ENCODE results near the gene PCSK6.

PCSK6 gene

DNA sequence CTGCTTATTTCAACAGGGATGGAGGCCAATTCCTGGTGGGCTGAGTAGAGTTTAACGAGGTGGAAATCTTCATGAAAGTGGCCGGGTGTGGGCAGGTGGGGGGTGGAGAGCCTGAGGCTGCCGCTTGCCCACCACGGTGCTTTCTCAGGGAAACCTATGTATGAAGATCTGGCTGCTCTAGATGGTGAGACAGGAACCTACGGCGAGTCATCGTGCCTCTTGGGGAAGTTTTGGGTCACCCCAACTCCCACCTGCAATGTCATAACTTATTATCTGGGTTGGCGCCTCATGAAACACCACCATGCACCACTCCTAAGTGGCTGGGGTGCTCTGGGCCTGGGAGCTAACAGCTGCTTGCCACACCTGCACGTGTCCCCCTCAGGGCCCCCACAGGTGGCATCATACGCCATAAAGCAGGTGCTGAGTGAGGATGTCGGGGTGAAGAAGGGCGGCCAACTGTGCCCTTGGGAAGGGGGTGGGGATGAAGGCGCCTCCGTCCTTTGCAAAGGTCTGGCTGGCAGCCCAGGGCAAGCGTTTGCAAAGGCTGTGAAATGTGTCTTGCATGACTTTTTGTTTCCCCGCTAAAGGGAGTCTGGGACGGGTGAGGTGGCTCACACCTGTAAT lies 166.5 kb downstream of the PCSK6 start:
- DNase-seq: no peak

DNA sequence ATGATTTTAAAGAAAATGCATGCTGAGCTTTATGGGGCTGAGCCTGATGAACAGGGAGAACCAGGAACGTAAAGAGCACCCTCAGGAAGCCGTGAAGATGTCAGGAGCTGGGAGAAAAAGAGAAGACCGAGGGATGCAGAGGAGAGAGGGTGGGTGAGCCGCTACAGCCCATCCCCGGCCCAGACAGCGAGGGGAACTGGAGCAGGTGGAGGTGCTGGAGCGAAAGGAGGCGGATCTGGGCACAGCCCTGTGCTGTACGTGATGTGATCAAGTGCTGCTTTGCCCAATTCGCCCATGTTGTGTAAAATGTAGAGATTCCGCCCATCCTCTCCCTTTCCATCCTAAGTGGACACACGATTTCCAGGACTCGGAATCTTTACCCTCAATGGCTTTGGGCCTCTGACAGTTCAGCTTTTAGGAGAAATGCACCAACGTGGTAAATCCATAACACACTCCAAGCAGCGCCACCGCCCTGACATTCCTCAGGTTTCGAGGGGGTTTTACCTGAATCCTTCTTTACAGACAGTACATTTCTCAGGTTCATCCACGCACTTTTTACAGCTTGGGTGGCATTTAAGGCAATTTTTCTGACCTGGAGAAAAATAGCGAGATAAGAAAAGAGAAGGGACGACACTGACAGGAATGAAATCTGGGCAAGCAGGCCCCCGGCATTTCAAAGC lies 167.4 kb downstream of the PCSK6 start:
- no peak for DNase-seq

DNA sequence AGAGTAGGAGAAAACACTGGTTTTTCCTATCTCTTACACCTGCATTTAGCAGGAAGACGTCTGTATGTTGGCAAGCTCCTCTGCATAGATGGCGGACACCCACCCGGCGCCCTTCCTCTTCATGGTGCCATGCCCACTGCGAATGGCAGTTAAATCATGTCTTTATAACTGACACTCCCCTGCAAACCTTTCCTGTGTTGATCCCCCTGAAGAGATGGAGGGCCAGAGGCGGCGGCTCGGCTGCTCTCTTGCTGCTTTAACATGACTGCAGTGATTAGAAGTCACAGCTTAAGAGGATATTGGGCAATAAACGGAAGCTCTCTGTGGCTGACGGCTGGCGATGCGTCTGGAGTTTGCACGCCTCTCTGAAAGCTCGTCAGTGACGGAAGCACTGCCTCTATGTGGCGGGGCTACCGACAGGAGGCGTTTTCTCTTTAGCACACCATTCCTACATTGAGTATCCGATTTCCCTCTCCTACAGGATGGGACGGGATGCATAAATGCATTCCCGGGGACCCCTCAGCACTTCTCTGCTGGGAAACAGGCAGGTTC lies 168.9 kb downstream of the PCSK6 start:
- peak; percentile 43 for DNase-seq

DNA sequence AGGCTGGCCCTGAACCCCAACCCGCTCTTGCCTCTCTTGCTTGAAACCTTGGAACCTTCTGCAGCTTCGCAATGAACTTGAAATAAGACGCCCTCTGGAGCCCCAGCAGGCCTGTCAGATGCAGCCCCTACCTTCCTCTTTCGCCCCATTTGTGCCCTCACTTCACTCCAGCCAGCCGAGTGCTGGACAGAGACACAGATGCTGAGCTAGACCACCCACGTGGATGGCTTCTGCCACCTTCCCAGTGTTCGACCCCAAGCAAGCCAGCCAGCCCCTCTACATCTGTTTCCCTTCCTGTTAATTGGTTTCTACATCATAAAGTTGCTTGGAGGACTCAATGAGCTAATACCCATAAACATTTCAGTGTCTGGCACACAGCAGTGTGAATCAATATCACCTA lies 170.7 kb downstream of the PCSK6 start:
- no peak for DNase-seq

DNA sequence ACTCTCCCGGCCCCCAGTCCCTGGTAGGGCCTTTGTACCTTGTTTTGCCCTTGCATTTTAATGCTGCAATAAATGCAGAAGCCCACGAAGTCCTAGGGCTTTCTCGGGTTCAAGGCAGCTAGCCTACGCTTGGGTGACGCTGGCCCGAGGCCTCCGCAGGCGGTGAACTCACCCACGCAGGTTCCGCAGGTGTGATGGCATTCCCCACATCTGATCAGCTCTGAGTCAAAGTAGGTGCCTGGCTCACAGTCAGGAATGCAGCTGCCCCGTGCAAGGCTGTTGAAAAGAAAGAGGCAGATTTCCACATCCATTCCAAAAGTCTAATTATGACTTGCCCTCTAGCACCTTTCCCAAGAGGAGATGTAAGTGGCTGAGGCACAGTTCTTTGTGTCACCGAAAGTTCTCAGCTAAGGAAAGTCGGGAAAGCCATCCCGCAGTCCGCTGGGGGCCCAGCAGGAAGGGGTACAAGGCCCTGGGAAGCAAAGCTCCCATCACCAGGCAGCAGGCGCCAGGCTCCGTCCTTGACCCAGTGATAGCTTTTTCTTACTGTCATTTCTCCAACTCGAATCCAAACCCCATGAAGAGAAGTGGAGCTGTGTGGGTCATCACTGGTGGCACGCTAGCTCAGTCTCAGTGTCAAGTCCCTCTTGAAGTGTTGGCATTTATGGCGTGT lies 171.2 kb downstream of the PCSK6 start:
- DNase-seq: no peak

DNA sequence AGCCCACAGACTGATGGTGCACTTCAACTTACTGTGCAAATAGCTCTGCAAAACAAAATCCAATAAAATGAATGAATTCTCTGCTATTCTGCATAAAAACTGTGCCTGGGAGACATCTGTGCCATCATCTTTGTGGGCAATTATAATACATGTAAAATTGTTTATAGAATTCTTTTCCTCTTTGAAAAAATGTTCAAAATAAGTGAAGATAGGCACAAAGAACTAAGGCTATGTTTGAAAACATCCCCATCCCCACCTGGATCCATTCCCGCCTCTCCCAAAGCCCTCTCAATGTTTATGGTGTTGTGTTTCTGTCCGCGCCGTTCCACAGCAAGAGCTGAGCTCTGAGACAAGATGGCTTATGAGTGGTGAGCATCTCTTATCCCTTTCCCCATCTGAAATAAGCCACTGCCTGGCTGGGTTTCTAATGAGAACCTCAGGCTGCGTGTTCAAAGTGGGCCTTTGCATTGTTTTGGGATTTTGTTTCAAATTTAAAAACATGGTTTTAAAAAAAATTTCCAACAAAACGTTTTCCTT lies 172.1 kb downstream of the PCSK6 start:
- no peak for DNase-seq

DNA sequence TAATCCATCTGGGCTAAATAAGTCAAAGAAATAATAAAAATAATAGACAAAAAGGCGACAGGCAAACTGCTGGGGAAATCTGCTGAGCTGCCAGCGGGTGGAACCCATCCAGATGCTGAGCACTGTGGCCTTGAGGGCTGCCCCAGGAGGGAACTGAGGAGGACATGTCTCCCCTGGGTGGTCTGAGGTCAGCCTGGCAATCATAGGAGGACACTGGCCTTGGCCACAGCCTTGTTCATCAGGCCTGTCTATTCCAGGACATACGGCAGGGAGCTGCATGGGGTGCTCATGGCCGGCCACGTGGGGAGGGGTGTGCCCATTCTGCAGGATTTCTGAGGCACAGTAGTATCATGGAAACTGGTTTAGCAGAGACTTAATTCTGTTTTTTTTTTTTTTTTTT lies 173.0 kb downstream of the PCSK6 start:
- no peak for DNase-seq

DNA sequence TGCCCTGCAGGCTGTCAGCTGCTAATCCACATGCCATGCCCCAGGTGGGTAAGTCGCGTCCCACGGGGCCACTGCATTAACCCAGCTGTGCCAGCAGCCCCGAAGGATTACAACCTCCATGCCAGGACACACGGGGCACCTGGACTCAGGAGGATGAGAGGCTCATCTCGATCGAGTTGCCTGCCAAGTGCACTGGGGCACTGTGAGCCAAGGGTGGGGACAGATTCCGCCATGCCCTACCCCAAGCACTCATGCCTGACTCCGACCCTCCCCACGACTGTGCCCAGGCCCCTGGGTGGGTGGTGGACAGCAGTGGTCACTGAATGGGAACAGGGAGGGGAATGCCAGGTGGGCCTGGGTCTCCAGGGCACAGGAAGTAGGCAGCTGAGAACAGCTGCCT lies 173.8 kb downstream of the PCSK6 start:
- no peak for DNase-seq

DNA sequence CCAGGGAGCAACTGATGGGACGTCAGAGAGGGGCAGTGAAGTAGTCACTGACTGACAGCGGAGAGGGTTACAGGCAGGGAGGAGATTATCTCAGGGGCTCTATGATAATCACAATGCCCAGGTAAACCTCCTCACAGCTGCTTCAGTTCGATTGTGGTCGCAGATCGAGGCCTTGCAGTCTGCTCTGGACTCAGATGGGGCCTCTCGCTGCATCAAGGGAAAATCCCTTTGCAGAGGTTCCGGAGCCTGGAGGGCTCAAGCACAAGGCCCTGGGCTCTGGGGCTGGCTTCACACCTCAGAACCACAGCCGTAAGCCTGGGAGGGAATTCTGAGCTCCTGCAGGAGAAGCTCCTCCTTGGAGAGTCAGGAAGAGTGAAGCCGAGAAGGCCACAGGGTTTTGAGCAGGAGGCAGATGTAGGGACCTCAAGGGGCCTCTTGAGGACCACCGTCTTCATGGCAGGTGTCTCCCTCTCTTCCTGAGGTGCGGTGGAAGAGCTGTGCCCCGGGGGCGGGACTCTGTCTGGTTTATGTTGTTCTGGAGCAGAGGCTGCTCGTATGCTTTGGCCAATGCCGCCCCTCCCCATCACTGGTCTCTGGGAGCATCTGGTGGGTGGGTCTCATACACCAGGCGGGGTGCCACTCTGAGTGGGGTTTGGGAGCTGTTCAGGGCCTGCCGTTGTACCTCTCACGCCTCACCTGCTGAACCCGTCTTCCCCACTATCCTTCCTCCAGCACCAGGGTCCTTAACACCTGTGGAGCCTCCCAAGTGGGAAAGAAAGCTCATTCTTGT lies 175.0 kb downstream of the PCSK6 start:
- DNase-seq: no peak

DNA sequence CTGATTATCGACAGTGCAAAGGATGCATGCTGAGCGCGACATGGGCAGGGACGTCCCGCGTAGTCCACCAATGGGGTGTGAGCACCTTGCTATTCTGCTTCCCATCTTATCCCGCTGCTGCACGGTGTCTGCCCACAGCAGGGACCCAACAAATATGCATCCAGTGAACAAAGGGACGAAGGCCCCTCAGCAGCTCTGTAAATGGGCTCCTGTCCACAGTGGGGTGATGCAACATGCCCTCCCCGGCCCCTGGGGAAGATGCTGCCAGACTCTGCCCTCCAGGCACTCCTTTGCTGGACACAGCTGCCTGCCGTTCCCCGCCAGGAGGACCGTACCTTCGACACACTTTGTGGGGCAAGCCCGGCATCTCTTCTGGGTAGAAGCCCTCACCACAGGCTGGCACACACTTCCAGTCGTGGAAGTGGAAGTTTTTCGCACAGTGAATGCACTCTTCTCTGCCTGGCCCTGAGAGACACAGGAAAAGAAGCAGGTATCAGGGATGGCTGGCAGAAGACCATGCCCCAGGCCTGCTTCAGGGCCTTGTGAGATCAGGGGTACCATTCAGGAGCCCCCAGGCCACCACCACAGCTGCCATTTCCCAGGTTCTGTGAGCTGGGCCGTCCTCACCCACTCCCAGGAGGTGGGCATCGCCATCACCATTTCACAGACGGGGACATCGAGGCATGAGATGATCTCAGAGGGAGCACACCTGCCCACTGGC lies 176.3 kb downstream of the PCSK6 start:
- DNase-seq: no peak

DNA sequence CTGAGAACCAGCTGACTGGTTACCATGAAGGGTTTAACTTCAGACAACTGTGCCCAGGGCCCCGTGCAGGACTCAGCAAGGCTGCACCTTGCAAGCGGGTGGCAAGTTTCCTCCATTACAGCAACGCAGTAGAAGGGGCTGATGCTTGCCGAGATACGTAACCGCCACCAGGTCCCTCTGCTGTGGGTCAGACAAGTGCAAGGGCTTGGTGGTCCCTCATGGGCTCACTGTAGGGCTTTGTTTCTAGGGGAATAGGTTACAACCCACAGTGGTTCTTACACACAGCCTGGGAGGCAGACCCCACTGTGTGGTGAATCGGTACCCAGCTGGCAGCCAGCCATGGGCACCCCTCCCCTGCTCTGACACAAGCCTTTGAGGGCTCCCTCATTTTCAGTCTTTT lies 179.0 kb downstream of the PCSK6 start:
- DNase-seq: no peak

DNA sequence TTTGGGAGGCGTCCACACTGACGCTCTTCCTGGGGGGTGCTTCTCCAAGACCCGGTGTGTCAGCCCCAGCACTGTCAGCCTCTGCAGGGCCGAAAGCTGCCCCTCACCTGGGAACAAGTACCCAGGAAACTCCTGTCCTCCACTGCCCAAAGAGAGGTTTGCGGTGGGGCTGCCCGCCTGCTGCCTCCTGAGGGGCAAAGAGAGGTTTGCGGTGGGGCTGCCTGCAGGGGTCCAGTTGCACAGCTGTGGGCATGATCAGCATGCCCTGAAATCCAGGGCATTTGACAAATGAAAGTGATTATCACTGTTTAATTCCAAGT lies 179.4 kb downstream of the PCSK6 start:
- no peak for DNase-seq

DNA sequence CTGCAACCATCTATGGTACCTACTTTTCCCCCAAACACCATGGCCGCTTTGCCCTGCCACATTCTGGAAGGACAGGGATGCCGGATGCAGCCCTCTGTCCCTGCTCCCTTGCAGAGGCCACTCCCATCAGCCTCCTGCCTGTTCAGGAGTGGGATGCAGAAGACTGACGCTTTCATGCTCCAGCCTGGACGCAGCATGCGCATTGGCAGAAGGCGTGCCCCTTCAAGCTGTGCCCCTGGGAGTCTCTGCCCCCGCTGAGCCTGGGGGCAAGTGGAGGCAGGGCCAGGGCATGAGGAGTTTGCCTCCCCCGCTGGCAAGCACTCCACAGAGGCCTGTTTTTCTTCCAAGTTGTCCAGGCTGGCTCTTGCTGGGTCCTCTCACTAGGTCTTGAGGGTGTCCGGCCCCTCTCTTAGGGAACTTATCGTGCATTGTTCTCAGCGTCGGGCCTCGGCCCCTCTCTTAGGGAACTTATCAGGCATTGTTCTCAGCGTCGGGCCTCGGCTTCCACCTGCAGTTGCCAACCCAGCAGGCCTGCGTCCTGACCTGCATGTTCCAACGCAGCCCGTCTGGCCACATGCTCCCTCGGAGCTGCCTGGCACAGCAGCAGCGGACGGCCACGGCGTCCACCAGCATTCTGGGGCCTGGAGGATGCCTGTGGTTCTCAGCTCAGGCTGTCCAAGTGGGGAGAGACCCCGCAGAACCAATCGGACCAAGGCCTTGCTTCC lies 179.9 kb downstream of the PCSK6 start:
- no peak for DNase-seq

DNA sequence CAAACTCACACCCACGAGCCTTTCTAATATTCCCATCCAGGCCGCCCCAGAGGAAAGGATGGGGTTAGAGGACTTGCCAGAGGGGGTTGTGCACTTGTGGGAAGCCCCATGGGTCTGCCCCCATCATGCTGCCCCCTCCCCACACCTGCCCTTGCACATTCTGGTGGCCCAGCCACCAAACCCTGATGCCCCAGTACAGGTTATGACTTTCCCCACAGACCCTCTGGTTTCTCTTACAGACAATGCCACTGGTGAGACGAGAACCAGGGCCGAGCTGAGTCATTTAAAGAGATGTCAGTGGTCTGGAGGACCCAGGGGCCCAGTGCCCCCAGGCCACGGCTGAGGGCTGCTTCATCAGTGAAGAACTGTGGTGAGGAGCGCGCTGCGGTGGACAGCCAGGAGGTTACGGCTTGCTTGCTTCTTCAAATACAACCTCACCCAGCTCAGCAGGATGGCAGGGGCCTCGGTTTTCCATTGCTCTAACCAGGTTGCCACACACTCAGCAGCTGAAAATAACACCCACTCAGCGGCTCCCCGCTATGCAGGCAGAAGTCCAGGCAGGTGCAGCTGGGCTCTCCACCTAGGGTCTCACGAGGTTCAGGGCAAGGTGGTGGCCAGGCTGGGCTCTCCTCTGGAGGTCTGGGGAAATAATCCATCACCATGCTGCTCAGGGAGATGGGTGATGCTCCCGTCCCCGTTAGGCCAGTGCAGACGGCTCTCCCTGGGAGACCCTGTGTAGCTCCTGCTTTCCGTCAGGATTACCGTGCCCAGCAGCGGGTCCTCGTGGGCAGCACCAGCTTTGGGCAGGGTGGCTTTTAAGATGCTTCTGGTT lies 180.7 kb downstream of the PCSK6 start:
- no peak for DNase-seq

DNA sequence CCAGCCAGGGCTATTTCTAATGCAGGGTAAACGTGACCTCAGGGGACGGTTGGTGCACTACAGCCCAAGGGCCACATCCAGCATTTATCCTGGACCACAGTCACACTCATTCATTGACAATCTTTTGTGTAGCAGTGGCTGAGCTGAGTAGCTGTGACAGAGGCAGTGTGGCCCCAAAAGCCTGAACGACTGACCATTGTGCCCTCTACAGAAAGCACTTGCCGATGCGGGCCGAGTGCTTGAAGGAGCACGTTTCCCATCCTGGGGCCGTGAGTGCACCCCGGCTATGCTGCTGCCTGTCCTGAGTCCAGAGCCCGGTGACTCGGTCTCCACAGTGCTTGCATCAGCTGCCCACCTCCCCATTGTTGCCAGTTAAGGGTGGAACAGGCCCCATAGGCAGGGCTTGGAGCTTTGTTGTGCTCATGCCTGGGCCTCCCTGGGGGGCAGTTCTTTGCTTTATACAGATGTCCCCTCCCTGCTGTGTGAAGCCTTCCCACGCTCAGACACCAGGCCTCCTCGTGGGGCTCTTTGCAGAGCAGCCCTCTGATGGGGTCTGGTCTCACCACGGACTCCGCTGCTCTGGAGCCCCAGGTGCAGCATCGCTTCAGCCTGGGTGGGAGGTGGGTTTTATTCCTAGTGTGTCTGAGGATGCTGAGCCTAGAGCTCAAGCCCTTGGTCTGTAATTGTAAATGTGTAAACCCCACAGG lies 181.5 kb downstream of the PCSK6 start:
- DNase-seq: no peak

DNA sequence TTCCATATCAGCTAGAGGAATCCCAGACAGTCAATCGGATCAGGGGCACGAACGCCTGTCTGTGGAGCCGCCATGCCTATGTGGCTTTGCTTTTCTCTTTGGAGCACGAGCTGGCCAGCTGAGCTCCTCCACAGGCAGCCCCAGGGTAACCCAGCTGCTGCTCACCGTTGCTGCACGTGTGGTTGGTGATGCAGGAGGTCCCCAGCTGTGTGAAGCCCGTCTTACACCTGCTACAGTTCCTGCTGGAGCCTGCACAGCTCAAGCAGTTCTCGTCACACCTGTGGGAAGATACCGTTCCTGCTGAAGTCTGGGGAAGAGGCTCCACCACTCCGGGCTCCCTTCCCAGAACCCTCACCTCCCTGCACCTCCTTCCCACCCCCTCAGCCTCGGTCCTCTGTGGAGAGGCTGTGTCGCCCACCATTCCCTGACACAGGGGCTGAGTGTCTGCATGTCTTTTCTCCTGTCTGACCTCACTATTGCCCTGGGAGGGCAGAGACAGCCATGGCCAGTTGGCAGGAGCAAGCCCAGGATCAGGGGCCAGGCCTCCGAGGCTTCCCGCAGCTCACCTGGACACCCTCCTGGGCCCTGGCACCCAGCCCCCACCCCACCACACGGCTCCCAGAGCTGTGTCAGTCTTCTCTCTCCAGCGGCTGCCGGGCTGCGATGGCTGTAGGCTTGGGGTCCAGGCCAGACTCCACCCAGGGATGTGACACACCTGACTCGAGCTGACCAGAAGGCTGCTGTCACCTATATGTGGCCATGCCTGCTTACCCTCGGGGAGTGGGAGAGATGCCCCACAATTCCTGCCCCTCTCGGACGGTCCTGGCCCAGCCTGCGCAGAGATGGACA lies 182.2 kb downstream of the PCSK6 start:
- no peak for DNase-seq

DNA sequence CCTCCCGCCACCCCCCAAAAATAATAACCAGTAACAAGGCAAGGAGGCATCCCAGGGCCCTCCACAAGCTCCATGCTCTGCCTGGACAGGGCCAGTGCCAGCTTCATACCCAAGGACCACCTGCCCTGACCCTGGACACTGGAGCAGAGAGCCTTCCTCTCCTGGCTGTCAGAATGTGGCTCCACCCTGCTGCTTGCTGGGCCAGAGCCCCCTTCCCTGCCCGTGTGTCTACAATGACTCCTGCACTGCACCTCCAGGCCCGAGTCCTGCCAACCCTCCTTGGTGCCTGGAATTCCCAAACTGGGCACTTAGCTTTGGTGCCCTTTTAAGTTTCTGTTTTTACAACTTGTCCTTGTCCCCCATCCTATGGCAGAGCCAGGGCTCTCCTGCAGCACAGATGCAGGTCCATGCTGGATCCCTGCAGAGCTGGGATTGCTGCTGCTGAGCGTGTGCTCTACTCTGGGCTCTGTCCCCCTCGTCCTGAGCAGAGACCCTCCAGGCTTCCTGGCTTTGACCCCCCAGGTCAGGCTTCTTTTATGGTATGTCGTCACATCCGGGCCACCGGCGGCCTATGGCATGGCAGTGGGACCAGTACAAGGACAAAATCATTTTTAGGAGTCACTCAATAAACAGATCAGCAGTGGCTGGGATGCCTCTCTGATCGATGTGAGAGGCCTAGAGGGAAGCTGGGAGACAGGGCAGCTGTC lies 183.0 kb downstream of the PCSK6 start:
- no peak for DNase-seq

DNA sequence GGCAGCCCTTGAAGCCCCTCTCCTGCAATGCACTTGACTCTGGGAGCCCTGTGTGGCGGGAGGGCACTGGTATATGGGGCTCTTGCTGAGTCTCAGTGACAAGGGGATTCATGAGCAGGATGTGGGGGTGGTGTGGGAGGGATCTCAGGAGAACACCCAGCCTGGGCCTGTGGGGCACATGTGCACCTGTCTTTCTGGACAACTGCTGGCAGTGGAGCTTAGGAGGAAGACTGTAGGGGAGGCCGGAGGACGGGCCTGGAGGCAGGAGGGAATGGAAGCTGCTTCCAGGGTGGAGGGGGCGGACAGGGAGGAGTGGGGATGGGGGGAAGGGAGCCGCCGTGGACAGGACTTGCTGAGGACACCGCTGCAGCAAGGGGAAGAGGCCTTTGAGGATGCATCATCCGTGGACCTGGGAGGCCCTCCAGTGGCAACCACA lies 183.7 kb downstream of the PCSK6 start:
- DNase-seq: no peak

DNA sequence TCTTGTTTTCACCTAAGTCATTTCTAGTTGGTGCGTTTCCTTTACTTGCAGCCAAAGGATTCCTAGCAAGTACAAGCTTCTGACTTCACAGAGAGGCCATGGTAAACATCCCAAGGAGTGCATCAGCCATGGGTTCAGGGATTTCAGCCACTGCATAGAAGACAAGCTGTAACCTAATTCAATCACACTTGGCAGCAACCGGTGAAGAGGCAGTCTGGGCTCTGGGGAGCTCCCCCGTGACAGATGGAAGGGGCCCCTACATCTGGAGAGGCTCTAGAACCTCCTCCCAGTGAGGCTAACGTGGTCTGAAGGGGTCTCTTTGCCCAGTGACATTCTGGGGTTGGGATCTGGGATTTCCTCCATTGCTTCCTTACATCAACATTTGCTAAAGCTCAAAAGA lies 186.1 kb downstream of the PCSK6 start:
- DNase-seq: no peak

All from SIG-M5 (cell line).